H9 (cell line): ENCODE measurements around the gene AK4. TPM values are rescaled to one million over a fixed set of nuclear protein-coding genes. Genes with fewer than 3 reads are reported as not detected.

ENCODE experiments used
- DNase-seq: peaks from one replicate; pipeline ENCODE4 v3.0.0-alpha.2; 2017
- H2AFZ ChIP-seq: one replicate; pipeline ENCODE4 v1.6.1; 2013; ENCODE audit warnings: mild to moderate bottlenecking, low read length, control low read depth, moderate library complexity
- H2AK5ac ChIP-seq: 2 replicates; pipeline ENCODE4 v1.6.1; 2013; ENCODE audit warnings: low read length, control low read depth, mixed read lengths; ENCODE audit not compliant: insufficient read length
- H2BK120ac ChIP-seq: one replicate; pipeline ENCODE4 v1.6.1; 2013; ENCODE audit warnings: low read depth, mild to moderate bottlenecking, low read length, control low read depth, inconsistent platforms; ENCODE audit not compliant: poor library complexity, severe bottlenecking
- H2BK12ac ChIP-seq: 2 replicates; pipeline ENCODE4 v1.6.1; 2013; ENCODE audit warnings: low read length, control low read depth, mixed read lengths, low read depth; ENCODE audit not compliant: insufficient read length
- H2BK15ac ChIP-seq: 2 replicates; pipeline ENCODE4 v1.6.1; 2013; ENCODE audit warnings: low read depth, low read length, control low read depth
- H2BK20ac ChIP-seq: one replicate; pipeline ENCODE4 v1.6.1; 2013; ENCODE audit warnings: low read depth, mild to moderate bottlenecking, low read length, control low read depth, inconsistent platforms; ENCODE audit not compliant: poor library complexity, severe bottlenecking
- H2BK5ac ChIP-seq: 2 replicates; pipeline ENCODE4 v1.6.1; 2013; ENCODE audit warnings: low read length, control low read depth, mixed read lengths; ENCODE audit not compliant: insufficient read length
- H3K14ac ChIP-seq: 2 replicates; pipeline ENCODE4 v1.6.1; 2013; ENCODE audit warnings: low read length, control low read depth; ENCODE audit not compliant: insufficient read depth
- H3K18ac ChIP-seq: 2 replicates; pipeline ENCODE4 v1.6.1; 2013; ENCODE audit warnings: low read depth, mild to moderate bottlenecking, mixed read lengths, low read length, control low read depth; ENCODE audit not compliant: insufficient read length
- H3K23ac ChIP-seq: 2 replicates; pipeline ENCODE4 v1.6.1; 2013; ENCODE audit warnings: low read length, control low read depth, mixed read lengths, low read depth; ENCODE audit not compliant: insufficient read length
- H3K23me2 ChIP-seq: 2 replicates; pipeline ENCODE4 v1.6.1; 2013; ENCODE audit warnings: low read depth, mild to moderate bottlenecking, mixed read lengths, low read length, control low read depth; ENCODE audit not compliant: insufficient read length, poor library complexity, severe bottlenecking
- H3K27ac ChIP-seq: 2 replicates; pipeline ENCODE4 v1.5.1; 2013; ENCODE audit warnings: low read length, control low read depth, mixed read lengths, low read depth; ENCODE audit not compliant: insufficient read length
- H3K27me3 ChIP-seq: 2 replicates; pipeline ENCODE4 v1.6.1; 2013; ENCODE audit warnings: low read length, control low read depth, inconsistent platforms; ENCODE audit not compliant: insufficient read depth
- H3K4ac ChIP-seq: 2 replicates; pipeline ENCODE4 v1.6.1; 2013; ENCODE audit warnings: low read depth, mild to moderate bottlenecking, control low read depth, inconsistent platforms, low read length, moderate library complexity
- H3K4me1 ChIP-seq: 2 replicates; pipeline ENCODE4 v1.6.1; 2013; ENCODE audit warnings: low read length, control low read depth, inconsistent platforms; ENCODE audit not compliant: insufficient read depth
- H3K4me2 ChIP-seq: 2 replicates; pipeline ENCODE4 v1.6.1; 2013; ENCODE audit warnings: low read length, control low read depth, mixed read lengths; ENCODE audit not compliant: insufficient read length, insufficient read depth
- H3K56ac ChIP-seq: 2 replicates; pipeline ENCODE4 v1.6.1; 2013; ENCODE audit warnings: low read depth, mild to moderate bottlenecking, mixed read lengths, low read length, control low read depth; ENCODE audit not compliant: insufficient read length
- H3K79me1 ChIP-seq: 2 replicates; pipeline ENCODE4 v1.6.1; 2013; ENCODE audit warnings: low read depth, mild to moderate bottlenecking, moderate library complexity, low read length, control low read depth, inconsistent platforms; ENCODE audit not compliant: insufficient read depth, poor library complexity, severe bottlenecking
- H3K79me2 ChIP-seq: 2 replicates; pipeline ENCODE4 v1.6.1; 2013; ENCODE audit warnings: low read length, control low read depth, inconsistent platforms; ENCODE audit not compliant: insufficient read depth
- H3K9ac ChIP-seq: 2 replicates; pipeline ENCODE4 v1.6.1; 2013; ENCODE audit warnings: low read length, control low read depth, mixed read lengths; ENCODE audit not compliant: insufficient read length; ENCODE audit errors: extremely low read depth
- H3K9me3 ChIP-seq: one replicate; pipeline ENCODE4 v1.6.1; 2013; ENCODE audit warnings: low read depth, low read length, inconsistent platforms; ENCODE audit not compliant: control insufficient read depth
- H3T11ph ChIP-seq: one replicate; pipeline ENCODE4 v1.6.1; 2013; ENCODE audit warnings: mild to moderate bottlenecking, low read length, control low read depth, inconsistent platforms
- H4K20me1 ChIP-seq: one replicate; pipeline ENCODE4 v1.6.1; 2013; ENCODE audit not compliant: control insufficient read depth, insufficient read length, insufficient read depth
- H4K5ac ChIP-seq: 2 replicates; pipeline ENCODE4 v1.6.1; 2013; ENCODE audit warnings: low read depth, mild to moderate bottlenecking, mixed read lengths, low read length, control low read depth; ENCODE audit not compliant: insufficient read length
- H4K8ac ChIP-seq: replicated peaks from 2 replicates; pipeline ENCODE4 v1.6.1; 2013; ENCODE audit warnings: low read length, control low read depth, mixed read lengths, low read depth; ENCODE audit not compliant: insufficient read length
- H4K91ac ChIP-seq: 2 replicates; pipeline ENCODE4 v1.6.1; 2013; ENCODE audit warnings: low read depth, mild to moderate bottlenecking, moderate library complexity, mixed read lengths, low read length, control low read depth; ENCODE audit not compliant: insufficient read length
- H3K27ac Mint-ChIP-seq, 3 experiments: 2 replicates in 2 of 3; 3 replicates in 1 of 3; pipeline ENCODE4 v1.8.0; 2020 to 2021; ENCODE audit warnings: mixed read lengths in 3 of 3, mild to moderate bottlenecking in 1 of 3, moderate library complexity in 1 of 3
- H3K27me3 Mint-ChIP-seq: 2 replicates; pipeline ENCODE4 v1.8.0; 2021; ENCODE audit warnings: low read depth, mild to moderate bottlenecking, moderate library complexity, mixed read lengths
- H3K36me3 Mint-ChIP-seq, 3 experiments: 2 replicates in 2 of 3; 3 replicates in 1 of 3; pipeline ENCODE4 v1.8.0; 2020 to 2021; ENCODE audit warnings: low read depth in 3 of 3, mixed read lengths in 3 of 3; ENCODE audit not compliant: insufficient read depth in 1 of 3
- H3K4me1 Mint-ChIP-seq, 2 experiments: 2 replicates each; pipeline ENCODE4 v1.8.0; 2020; ENCODE audit warnings: mixed read lengths in 2 of 2
- H3K4me3 Mint-ChIP-seq, 2 experiments: 2 replicates in 1 of 2; 3 replicates in 1 of 2; pipeline ENCODE4 v1.8.0; 2020 to 2021; ENCODE audit warnings: mild to moderate bottlenecking in 2 of 2, mixed read lengths in 2 of 2, moderate library complexity in 1 of 2
- H3K9me3 Mint-ChIP-seq, 2 experiments: 2 replicates in 1 of 2; 3 replicates in 1 of 2; pipeline ENCODE4 v1.8.0; 2020; ENCODE audit warnings: mild to moderate bottlenecking in 2 of 2, mixed read lengths in 2 of 2, moderate library complexity in 1 of 2
- WGBS: extraction: QIAGEN DNeasy Blood & Tissue Kit; methylation state at CpG from one replicate; pipeline ENCODE4 v1.1.7; 2013; ENCODE audit warnings: missing lambda C conversion rate, low lambda C conversion rate, mixed read lengths; ENCODE audit not compliant: insufficient read length; ENCODE audit errors: extremely low coverage; 5-methylcytosine and 5-hydroxymethylcytosine counted together
- total RNA-seq: library from RNA; stranded (reverse); gene quantifications from 2 replicates; pipeline ENCODE4 v1.2.1, GENCODE V29; 2021
- TF ChIP-seq, protein P1 (sequence below): fragments of 200-600 bp; sonication (generic); conservative IDR thresholded peaks from 3 replicates; pipeline ENCODE4 v1.8.0; 2021; ENCODE audit warnings: antibody characterized with exemption, mild to moderate bottlenecking

AK4 gene
- total RNA-seq, 1 experiment from 2014 or later: 45.6 TPM

DNA sequence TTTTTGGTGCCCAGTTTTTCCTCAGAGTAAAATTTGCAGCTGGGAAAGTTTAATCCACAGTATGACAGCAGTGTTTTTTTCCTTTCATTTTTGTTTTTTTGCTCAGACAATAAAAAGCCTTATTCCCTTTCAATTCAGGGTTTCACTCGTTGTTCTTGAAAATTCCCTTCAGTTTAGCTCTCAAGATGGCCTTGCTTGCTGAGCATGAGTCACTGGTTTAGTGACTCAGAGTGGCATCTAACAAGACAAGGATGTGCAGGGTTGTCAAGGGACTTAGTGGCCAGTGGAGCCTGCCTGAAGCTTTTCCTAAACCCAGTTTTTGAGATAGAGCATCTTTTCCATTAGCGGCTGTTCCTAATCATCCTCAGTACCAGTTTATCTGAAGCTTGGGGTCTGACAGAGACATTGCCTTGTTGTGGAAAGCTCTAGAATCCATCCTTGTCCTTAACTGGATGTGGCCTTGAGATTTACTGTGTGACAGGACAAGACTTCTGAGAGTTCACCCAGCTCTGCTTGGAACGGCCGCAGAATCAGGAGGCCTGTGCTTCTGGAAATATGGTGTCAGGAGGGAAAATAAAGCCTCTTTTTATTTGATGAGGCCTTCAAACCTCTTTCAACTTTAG is 113.0 kb downstream of the AK4 start:
- no peak for DNase-seq
- no peak overlapping the region for H4K8ac ChIP-seq
- Mint-ChIP-seq H3K9me3 (no peaks in the 10 kb centered on the region), H3K36me3 (no peaks in the 10 kb centered on the region), H3K27ac (no peak overlapping the region), H3K4me3 (no peak overlapping the region), H3K4me1 (peaks cover 20 to 25% of the 10 kb centered on the region in 2 experiments), H3K27me3 (peaks cover 26% of the 10 kb centered on the region)
- peaks cover 11% of the 10 kb centered on the region for H3K23me2 ChIP-seq
- H2BK120ac ChIP-seq: no peak overlapping the region
- no peak overlapping the region for H3K18ac ChIP-seq
- no peak overlapping the region for H3K56ac ChIP-seq
- no peaks in the 10 kb centered on the region for H3K79me2 ChIP-seq
- no peak overlapping the region for H2AK5ac ChIP-seq
- H3T11ph ChIP-seq: no peak overlapping the region
- no peak overlapping the region for H3K4ac ChIP-seq
- TF ChIP-seq, protein P1, sequence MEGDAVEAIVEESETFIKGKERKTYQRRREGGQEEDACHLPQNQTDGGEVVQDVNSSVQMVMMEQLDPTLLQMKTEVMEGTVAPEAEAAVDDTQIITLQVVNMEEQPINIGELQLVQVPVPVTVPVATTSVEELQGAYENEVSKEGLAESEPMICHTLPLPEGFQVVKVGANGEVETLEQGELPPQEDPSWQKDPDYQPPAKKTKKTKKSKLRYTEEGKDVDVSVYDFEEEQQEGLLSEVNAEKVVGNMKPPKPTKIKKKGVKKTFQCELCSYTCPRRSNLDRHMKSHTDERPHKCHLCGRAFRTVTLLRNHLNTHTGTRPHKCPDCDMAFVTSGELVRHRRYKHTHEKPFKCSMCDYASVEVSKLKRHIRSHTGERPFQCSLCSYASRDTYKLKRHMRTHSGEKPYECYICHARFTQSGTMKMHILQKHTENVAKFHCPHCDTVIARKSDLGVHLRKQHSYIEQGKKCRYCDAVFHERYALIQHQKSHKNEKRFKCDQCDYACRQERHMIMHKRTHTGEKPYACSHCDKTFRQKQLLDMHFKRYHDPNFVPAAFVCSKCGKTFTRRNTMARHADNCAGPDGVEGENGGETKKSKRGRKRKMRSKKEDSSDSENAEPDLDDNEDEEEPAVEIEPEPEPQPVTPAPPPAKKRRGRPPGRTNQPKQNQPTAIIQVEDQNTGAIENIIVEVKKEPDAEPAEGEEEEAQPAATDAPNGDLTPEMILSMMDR: no peak
- H3K79me1 ChIP-seq: no peaks in the 10 kb centered on the region
- H2BK15ac ChIP-seq: no peak overlapping the region
- H3K27me3 ChIP-seq: no peaks in the 10 kb centered on the region
- no peak overlapping the region for H3K27ac ChIP-seq
- H2AFZ ChIP-seq: no peak overlapping the region
- no peak overlapping the region for H3K14ac ChIP-seq
- no peak overlapping the region for H2BK20ac ChIP-seq
- no peaks in the 10 kb centered on the region for H3K9me3 ChIP-seq
- H4K20me1 ChIP-seq: no peaks in the 10 kb centered on the region
- H3K4me2 ChIP-seq: no peak overlapping the region
- no peak overlapping the region for H3K9ac ChIP-seq
- no peak overlapping the region for H3K23ac ChIP-seq
- no CpG with 5 or more reads among the region's 4 CpGs for WGBS
- H2BK12ac ChIP-seq: no peak overlapping the region
- H3K4me1 ChIP-seq: peaks cover 3% of the 10 kb centered on the region
- H4K5ac ChIP-seq: no peak overlapping the region
- H2BK5ac ChIP-seq: no peak overlapping the region
- H4K91ac ChIP-seq: no peak overlapping the region
